ENCODE measurements around the gene GNAZ.

The GNAZ gene

DNA sequence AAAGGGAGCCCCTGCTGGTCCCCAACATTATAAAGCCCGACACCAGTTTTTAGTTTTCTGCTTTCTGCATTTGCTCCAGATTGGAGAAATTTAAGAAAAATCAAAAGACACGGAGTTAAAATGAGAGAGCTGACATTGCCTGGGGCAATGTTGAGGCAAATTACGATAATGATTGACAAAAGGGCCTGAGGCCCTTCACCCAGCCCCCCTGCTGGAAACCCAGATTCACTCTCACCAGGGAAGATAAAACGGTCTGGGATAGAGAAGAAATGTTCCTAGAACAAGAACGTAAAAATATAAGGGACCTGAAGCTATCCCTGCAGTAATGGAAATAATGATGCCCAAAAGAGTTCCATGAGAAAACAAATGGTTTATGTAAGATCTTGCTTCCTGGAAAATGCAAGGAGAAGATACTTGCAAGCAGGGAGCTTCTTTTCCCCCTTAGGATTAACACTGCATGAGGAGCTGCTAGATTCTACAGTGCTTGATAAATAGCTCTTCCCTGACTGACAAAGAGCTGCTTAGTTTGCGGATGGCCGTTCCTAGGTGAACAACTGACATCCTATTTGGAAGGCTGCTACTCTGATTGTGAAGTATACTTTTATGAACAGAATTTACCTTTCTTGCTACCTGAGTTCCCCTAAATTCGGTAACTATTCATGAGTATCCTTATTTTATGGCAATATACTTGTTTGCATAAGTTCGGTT is 40.6 kb upstream of the GNAZ start:
- H3K4me1 ChIP-seq (ENCODE audit: insufficient read depth, poor library complexity, severe bottlenecking): no peaks in the 10 kb centered on the region
- DNase-seq (ENCODE audit: low spot score) (no peak), ATAC-seq (ENCODE audit: low read depth) (no peak)
- H3K27ac ChIP-seq (ENCODE audit: poor library complexity, severe bottlenecking): no peak overlapping the region
- no peak overlapping the region for H3K4me3 ChIP-seq (ENCODE audit: severe bottlenecking)
- TF ChIP-seq, protein P1, sequence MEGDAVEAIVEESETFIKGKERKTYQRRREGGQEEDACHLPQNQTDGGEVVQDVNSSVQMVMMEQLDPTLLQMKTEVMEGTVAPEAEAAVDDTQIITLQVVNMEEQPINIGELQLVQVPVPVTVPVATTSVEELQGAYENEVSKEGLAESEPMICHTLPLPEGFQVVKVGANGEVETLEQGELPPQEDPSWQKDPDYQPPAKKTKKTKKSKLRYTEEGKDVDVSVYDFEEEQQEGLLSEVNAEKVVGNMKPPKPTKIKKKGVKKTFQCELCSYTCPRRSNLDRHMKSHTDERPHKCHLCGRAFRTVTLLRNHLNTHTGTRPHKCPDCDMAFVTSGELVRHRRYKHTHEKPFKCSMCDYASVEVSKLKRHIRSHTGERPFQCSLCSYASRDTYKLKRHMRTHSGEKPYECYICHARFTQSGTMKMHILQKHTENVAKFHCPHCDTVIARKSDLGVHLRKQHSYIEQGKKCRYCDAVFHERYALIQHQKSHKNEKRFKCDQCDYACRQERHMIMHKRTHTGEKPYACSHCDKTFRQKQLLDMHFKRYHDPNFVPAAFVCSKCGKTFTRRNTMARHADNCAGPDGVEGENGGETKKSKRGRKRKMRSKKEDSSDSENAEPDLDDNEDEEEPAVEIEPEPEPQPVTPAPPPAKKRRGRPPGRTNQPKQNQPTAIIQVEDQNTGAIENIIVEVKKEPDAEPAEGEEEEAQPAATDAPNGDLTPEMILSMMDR (IDR thresholded peaks at IDR 0.05; ENCODE audit: poor library complexity, severe bottlenecking): no peak
- peaks cover 5% of the 10 kb centered on the region for H3K9me3 ChIP-seq (ENCODE audit: severe bottlenecking)
- H3K36me3 ChIP-seq (ENCODE audit: low read depth): no peaks in the 10 kb centered on the region
- peaks cover 11% of the 10 kb centered on the region for H3K27me3 ChIP-seq (ENCODE audit: insufficient read depth, poor library complexity, severe bottlenecking)

DNA sequence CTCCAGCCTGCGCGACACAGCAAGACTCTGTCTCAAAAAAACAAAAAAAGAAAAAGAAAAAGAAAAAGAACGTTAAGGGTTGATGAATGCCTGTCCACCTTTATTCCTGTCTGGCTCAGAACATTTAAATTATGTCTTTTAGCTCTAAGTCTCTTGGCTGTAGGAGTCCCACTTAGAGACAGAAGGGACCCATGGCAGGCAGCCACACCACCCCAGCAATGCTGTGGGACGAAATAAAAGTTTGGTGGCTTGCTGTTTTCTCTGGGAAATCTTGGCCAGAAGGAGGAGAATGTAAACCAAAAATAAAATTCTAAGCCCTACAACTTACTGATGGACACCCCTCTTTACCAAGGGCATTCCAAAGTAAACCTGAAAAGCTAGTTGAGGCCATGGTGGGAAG is 38.9 kb upstream of the GNAZ start:
- ATAC-seq (ENCODE audit: low read depth) (no peak), DNase-seq (ENCODE audit: low spot score) (no peak)
- Histone ChIP-seq H3K9me3 (ENCODE audit: severe bottlenecking) (peaks cover 7% of the 10 kb centered on the region), H3K27me3 (ENCODE audit: insufficient read depth, poor library complexity, severe bottlenecking) (peaks cover 11% of the 10 kb centered on the region), H3K4me1 (ENCODE audit: insufficient read depth, poor library complexity, severe bottlenecking) (no peaks in the 10 kb centered on the region), H3K36me3 (ENCODE audit: low read depth) (no peaks in the 10 kb centered on the region), H3K4me3 (ENCODE audit: severe bottlenecking) (no peak overlapping the region), H3K27ac (ENCODE audit: poor library complexity, severe bottlenecking) (no peak overlapping the region)
- TF ChIP-seq, protein P1 (IDR thresholded peaks at IDR 0.05; ENCODE audit: poor library complexity, severe bottlenecking): no peak

DNA sequence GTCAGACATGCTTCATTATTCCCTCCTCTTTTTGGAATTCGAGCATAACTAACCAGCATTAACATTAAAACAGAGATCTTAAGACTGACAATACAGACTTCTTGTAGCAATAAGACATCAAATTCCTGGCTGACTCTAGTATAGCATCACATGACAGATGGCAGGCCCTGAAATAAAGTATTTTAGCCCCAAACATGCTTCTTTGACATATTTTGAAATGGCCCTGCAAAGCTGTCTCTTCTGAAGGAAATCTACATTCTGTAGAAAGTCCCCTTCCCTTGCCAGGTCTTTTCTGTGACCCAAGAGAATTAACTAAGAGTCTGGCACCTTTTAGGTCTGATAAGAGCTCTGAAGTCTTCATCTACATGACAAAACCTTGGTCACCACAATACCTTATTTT is 38.5 kb upstream of the GNAZ start:
- TF ChIP-seq, protein P1 (IDR thresholded peaks at IDR 0.05; ENCODE audit: poor library complexity, severe bottlenecking): no peak
- no peak overlapping the region for H3K4me3 ChIP-seq (ENCODE audit: severe bottlenecking)
- peaks cover 7% of the 10 kb centered on the region for H3K9me3 ChIP-seq (ENCODE audit: severe bottlenecking)
- ATAC-seq (ENCODE audit: low read depth) (no peak), DNase-seq (ENCODE audit: low spot score) (no peak)
- no peaks in the 10 kb centered on the region for H3K4me1 ChIP-seq (ENCODE audit: insufficient read depth, poor library complexity, severe bottlenecking)
- peaks cover 11% of the 10 kb centered on the region for H3K27me3 ChIP-seq (ENCODE audit: insufficient read depth, poor library complexity, severe bottlenecking)
- no peak overlapping the region for H3K27ac ChIP-seq (ENCODE audit: poor library complexity, severe bottlenecking)
- no peaks in the 10 kb centered on the region for H3K36me3 ChIP-seq (ENCODE audit: low read depth)

DNA sequence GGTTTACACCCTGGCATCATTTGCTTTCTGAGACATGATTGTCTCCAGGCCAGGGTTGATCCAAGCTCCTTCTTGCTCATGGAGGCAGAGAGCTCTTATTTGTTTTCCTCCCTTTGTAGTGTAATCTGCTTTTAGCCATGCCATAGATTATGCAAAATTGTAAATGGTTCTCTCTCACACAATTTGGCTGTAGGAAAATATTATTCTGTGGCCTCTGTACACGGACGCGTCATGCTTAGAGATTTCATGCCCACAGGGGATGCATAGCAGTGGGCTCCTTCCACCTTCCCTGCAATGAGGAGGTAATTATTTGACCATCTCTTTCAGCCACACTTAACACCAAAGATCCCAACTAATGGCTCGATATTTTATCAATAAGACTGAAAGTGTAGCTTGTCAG is 37.7 kb upstream of the GNAZ start:
- H3K27me3 ChIP-seq (ENCODE audit: insufficient read depth, poor library complexity, severe bottlenecking): peaks cover 11% of the 10 kb centered on the region
- DNase-seq (ENCODE audit: low spot score) (no peak), ATAC-seq (ENCODE audit: low read depth) (no peak)
- TF ChIP-seq, protein P1 (IDR thresholded peaks at IDR 0.05; ENCODE audit: poor library complexity, severe bottlenecking): no peak
- no peak overlapping the region for H3K4me3 ChIP-seq (ENCODE audit: severe bottlenecking)
- no peak overlapping the region for H3K27ac ChIP-seq (ENCODE audit: poor library complexity, severe bottlenecking)
- no peaks in the 10 kb centered on the region for H3K36me3 ChIP-seq (ENCODE audit: low read depth)
- H3K4me1 ChIP-seq (ENCODE audit: insufficient read depth, poor library complexity, severe bottlenecking): no peaks in the 10 kb centered on the region
- peaks cover 7% of the 10 kb centered on the region for H3K9me3 ChIP-seq (ENCODE audit: severe bottlenecking)

All from RWPE2 (cell line).